ENCODE data around the gene CPAMD8.

The CPAMD8 gene

DNA sequence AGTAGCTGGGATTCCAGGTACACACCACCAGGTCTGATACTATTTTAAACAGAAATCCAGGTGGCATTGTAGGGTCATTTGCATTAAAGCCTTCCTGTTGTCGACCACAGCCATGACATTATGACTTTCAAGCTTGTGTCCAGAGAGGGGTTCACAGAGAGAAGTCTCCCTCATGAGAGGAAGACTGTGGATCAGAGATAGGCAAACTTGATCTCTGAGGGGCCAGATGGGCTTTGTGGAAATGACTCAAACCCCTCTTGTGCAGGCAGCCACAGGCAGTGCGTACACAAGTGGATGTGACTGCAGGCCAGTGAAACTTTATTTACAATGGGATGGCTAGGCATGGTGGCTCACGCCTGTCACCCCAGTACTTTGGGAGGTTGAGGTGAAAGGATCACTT is 165.6 kb downstream of the CPAMD8 start:
- peaks cover 10 to 76% (median 59%) of the 10 kb centered on the region in 5 donors for H3K36me3 ChIP-seq (ENCODE audit: control insufficient read depth in 5 of 5, insufficient read depth in 5 of 5, low read length in 5 of 5)
- no peaks in the 10 kb centered on the region for H3K27me3 ChIP-seq (ENCODE audit: control insufficient read depth in 5 of 5, insufficient read depth in 4 of 5, low read length in 5 of 5)
- no peak overlapping the region for H3K4me3 ChIP-seq (ENCODE audit: low read depth in 1 of 5, low read length in 5 of 5)

DNA sequence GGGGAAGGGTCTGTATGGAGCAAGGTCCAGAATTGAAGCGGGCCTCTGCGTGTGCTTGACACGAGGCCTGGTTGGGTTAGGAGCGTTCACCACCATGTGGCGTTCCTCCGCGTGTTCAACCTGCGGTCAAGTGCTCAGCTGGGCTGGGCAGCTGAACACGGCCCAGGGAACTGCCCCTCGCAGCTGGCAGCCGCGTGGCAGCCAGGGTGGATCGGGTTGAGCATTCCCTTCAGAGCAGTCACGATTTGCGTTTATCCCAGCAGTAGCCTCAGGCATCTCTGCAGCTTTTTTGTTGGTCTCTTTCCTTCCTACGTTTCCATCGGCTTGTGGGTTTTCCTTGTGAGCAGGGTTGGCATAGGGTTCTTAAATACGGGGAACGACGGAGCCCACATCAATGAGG is 166.5 kb downstream of the CPAMD8 start:
- H3K9me3 ChIP-seq (ENCODE audit: control insufficient read depth in 5 of 5, low read length in 5 of 5) = no peaks in the 10 kb centered on the region
- no peak overlapping the region for H3K9ac ChIP-seq (ENCODE audit: low read length in 5 of 5)
- H3K27ac ChIP-seq (ENCODE audit: low read depth, low read length) = no peak overlapping the region
- peaks cover 0 to 3% (median 0%) of the 10 kb centered on the region in 5 donors for H3K4me1 ChIP-seq (ENCODE audit: control insufficient read depth in 5 of 5, insufficient read depth in 5 of 5, low read length in 5 of 5)
- H3K27me3 ChIP-seq (ENCODE audit: control insufficient read depth in 5 of 5, insufficient read depth in 4 of 5, low read length in 5 of 5) = no peaks in the 10 kb centered on the region
- H3K4me3 ChIP-seq (ENCODE audit: low read depth in 1 of 5, low read length in 5 of 5) = no peak overlapping the region
- H3K36me3 ChIP-seq (ENCODE audit: control insufficient read depth in 5 of 5, insufficient read depth in 5 of 5, low read length in 5 of 5) = peaks cover 7 to 75% (median 56%) of the 10 kb centered on the region in 5 donors

More for the DNA sequence above, 165.6 kb downstream of the CPAMD8 start:
- H3K9me3 ChIP-seq (ENCODE audit: control insufficient read depth in 5 of 5, low read length in 5 of 5) = no peaks in the 10 kb centered on the region
- H3K9ac ChIP-seq (ENCODE audit: low read length in 5 of 5) = no peak overlapping the region
- peaks cover 0 to 3% (median 0%) of the 10 kb centered on the region in 5 donors for H3K4me1 ChIP-seq (ENCODE audit: control insufficient read depth in 5 of 5, insufficient read depth in 5 of 5, low read length in 5 of 5)
- no peak overlapping the region for H3K27ac ChIP-seq (ENCODE audit: low read depth, low read length)

DNA sequence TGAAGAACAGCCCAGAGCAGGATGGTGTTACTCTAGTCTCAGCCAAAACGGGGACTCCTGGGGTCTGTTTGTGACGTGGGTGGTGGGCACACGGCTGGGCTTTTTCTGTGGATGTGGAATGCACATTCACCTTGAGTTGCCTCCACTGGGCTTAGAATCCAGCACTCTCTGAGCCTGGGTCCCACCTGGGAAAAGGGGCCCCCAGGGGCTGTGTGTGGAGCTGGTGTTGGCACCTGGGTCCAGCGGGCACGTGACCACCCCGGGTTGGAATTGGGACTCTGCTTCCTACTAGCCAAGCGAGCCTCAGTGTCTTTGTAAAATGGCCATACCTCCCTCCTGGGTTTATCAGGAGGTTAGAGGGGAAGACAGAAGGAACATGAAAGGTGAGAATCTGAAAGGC is 167.0 kb downstream of the CPAMD8 start:
- Histone ChIP-seq H3K4me3 (ENCODE audit: low read depth in 1 of 5, low read length in 5 of 5) (no peak overlapping the region), H3K36me3 (ENCODE audit: control insufficient read depth in 5 of 5, insufficient read depth in 5 of 5, low read length in 5 of 5) (peaks cover 10 to 77% (median 59%) of the 10 kb centered on the region in 5 donors), H3K27me3 (ENCODE audit: control insufficient read depth in 5 of 5, insufficient read depth in 4 of 5, low read length in 5 of 5) (no peaks in the 10 kb centered on the region), H3K27ac (ENCODE audit: low read depth, low read length) (no peak overlapping the region), H3K9ac (ENCODE audit: low read length in 5 of 5) (no peak overlapping the region), H3K4me1 (ENCODE audit: control insufficient read depth in 5 of 5, insufficient read depth in 5 of 5, low read length in 5 of 5) (peaks cover 0 to 3% (median 0%) of the 10 kb centered on the region in 5 donors), H3K9me3 (ENCODE audit: control insufficient read depth in 5 of 5, low read length in 5 of 5) (no peaks in the 10 kb centered on the region)

DNA sequence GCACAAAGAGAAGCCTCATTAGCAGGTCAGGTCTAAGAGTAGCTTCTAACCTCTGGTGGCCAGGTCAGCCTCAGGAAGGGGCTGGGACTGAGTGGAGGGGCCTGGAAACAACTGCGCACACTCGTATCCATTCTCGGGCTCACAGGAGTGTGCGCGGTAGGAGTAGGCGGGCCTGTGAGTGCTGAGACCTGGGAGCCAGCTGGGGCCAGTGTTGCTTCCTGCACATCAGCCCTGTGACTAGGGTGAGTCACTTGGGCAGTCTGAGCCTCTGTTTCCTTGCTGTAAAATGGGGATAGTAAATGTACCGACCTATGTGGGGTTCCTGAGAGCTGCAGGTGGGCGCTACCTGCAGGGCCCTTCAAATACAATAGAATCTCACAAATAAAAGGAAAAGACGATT is 170.5 kb downstream of the CPAMD8 start:
- H3K4me1 ChIP-seq (ENCODE audit: control insufficient read depth in 5 of 5, insufficient read depth in 5 of 5, low read length in 5 of 5) = peaks cover 0 to 3% (median 0%) of the 10 kb centered on the region in 5 donors
- no peaks in the 10 kb centered on the region for H3K27me3 ChIP-seq (ENCODE audit: control insufficient read depth in 5 of 5, insufficient read depth in 4 of 5, low read length in 5 of 5)
- H3K4me3 ChIP-seq (ENCODE audit: low read depth in 1 of 5, low read length in 5 of 5) = no peak overlapping the region
- H3K27ac ChIP-seq (ENCODE audit: low read depth, low read length) = no peak overlapping the region
- no peak overlapping the region for H3K9ac ChIP-seq (ENCODE audit: low read length in 5 of 5)
- H3K36me3 ChIP-seq (ENCODE audit: control insufficient read depth in 5 of 5, insufficient read depth in 5 of 5, low read length in 5 of 5) = peaks cover 8 to 84% (median 65%) of the 10 kb centered on the region in 5 donors
- no peaks in the 10 kb centered on the region for H3K9me3 ChIP-seq (ENCODE audit: control insufficient read depth in 5 of 5, low read length in 5 of 5)

DNA sequence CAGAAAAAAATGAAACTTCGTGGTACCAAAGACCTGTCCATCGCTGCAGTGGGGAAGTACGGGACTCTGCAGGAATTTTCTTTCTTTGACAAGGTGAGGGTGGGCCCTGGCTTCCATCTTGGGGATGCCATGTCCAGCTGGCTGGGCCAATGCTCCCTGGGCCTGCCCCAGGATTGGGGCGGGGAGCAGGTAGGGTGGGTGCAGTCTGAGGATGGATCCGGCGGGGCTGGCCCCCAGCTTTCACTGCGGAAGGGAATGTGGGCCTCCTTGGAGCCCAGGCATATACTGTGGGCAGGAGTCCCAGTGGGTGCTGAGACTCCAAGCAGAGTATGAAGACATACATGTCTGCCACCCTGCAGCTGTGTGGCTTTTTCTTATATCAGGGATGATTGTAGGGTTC is 173.5 kb downstream of the CPAMD8 start:
- no peak overlapping the region for H3K4me3 ChIP-seq (ENCODE audit: low read depth in 1 of 5, low read length in 5 of 5)
- H3K9me3 ChIP-seq (ENCODE audit: control insufficient read depth in 5 of 5, low read length in 5 of 5) = no peaks in the 10 kb centered on the region
- H3K27ac ChIP-seq (ENCODE audit: low read depth, low read length) = no peak overlapping the region
- peaks cover 8 to 92% (median 74%) of the 10 kb centered on the region in 5 donors for H3K36me3 ChIP-seq (ENCODE audit: control insufficient read depth in 5 of 5, insufficient read depth in 5 of 5, low read length in 5 of 5)
- no peaks in the 10 kb centered on the region for H3K27me3 ChIP-seq (ENCODE audit: control insufficient read depth in 5 of 5, insufficient read depth in 4 of 5, low read length in 5 of 5)
- no peak overlapping the region for H3K9ac ChIP-seq (ENCODE audit: low read length in 5 of 5)
- H3K4me1 ChIP-seq (ENCODE audit: control insufficient read depth in 5 of 5, insufficient read depth in 5 of 5, low read length in 5 of 5) = peaks cover 0 to 6% (median under 1%) of the 10 kb centered on the region in 5 donors

DNA sequence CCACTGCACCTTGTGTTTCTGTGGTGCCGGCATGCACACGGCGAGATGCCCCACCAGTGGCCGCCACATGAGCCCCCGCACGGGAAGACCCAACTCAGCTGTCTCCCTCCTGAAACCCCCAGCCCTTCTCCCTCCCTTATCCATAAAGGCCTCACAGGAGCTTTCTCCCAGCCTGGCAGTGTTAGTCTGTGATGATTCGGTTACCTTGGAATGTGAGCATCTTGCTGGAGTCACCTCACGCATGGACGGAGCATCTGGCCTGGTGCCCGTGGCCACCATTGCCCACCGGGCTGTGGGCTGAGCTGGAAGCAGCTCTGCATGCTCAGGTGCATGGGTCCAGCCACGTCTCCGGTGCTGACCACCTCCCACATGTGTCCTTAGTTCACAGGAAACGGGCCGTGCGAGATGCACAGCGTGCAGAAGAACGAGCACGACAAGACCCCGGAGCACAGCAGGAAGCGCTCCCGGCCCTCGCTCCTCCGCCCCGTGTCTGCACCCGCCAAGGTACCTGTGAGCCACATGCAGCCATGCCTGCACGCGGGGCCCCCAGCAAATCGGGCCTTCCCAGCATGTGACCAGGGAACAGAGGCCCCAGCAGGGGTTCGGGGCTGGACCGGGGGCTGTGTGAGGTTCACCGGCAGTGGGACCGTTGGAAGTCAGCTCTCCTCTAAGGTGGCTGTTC is 175.4 kb downstream of the CPAMD8 start:
- H3K36me3 ChIP-seq (ENCODE audit: control insufficient read depth in 5 of 5, insufficient read depth in 5 of 5, low read length in 5 of 5) = peaks cover 8 to 97% (median 87%) of the 10 kb centered on the region in 5 donors
- H3K9ac ChIP-seq (ENCODE audit: low read length in 5 of 5) = no peak overlapping the region
- no peak overlapping the region for H3K27ac ChIP-seq (ENCODE audit: low read depth, low read length)
- H3K27me3 ChIP-seq (ENCODE audit: control insufficient read depth in 5 of 5, insufficient read depth in 4 of 5, low read length in 5 of 5) = no peaks in the 10 kb centered on the region
- no peak overlapping the region for H3K4me3 ChIP-seq (ENCODE audit: low read depth in 1 of 5, low read length in 5 of 5)
- H3K4me1 ChIP-seq (ENCODE audit: control insufficient read depth in 5 of 5, insufficient read depth in 5 of 5, low read length in 5 of 5) = peaks cover 0 to 11% (median 5%) of the 10 kb centered on the region in 5 donors
- H3K9me3 ChIP-seq (ENCODE audit: control insufficient read depth in 5 of 5, low read length in 5 of 5) = no peaks in the 10 kb centered on the region

DNA sequence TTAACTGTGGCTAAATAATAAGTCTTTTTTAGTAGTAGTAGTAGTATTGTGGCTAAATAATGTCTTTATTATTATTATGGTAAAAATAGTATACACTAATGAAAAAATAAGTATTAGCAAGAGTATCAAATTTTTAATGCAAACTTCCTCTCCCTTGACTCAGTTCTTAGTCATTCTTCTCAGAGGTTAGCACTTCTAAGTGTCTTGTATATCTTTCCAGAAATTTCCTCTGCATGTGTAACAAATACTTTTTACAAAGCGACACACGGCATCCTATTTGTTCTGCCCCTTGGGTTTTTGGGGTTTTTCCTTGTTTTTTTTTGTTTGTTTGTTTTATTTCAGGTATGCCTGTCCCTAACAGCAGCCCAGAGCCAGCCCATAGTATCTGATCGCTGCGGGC is 176.5 kb downstream of the CPAMD8 start:
- no peak overlapping the region for H3K27ac ChIP-seq (ENCODE audit: low read depth, low read length)
- no peak overlapping the region for H3K9ac ChIP-seq (ENCODE audit: low read length in 5 of 5)
- H3K4me1 ChIP-seq (ENCODE audit: control insufficient read depth in 5 of 5, insufficient read depth in 5 of 5, low read length in 5 of 5) = peaks cover 0 to 11% (median 5%) of the 10 kb centered on the region in 5 donors
- no peak overlapping the region for H3K4me3 ChIP-seq (ENCODE audit: low read depth in 1 of 5, low read length in 5 of 5)
- no peaks in the 10 kb centered on the region for H3K27me3 ChIP-seq (ENCODE audit: control insufficient read depth in 5 of 5, insufficient read depth in 4 of 5, low read length in 5 of 5)
- H3K9me3 ChIP-seq (ENCODE audit: control insufficient read depth in 5 of 5, low read length in 5 of 5) = no peaks in the 10 kb centered on the region
- peaks cover 8 to 99% (median 88%) of the 10 kb centered on the region in 5 donors for H3K36me3 ChIP-seq (ENCODE audit: control insufficient read depth in 5 of 5, insufficient read depth in 5 of 5, low read length in 5 of 5)

DNA sequence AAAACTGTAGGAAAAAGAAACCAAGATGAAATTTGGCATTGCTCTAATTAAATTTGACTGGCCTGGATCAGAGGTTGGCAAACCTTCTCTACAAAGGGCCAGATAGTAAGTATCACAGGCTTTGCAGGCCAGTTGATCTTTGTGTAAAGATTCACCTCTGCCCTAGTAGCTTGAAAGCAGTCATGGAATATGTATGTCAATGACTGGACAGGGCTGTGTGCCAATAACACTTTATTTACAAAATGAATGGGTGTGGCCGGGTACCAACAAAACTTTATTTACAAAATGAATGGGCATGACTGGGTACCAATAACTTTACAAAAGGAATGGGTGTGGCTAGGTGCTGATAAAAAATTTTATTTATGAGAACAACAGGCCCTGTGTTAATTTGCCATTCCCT is 177.4 kb downstream of the CPAMD8 start:
- Histone ChIP-seq H3K27me3 (ENCODE audit: control insufficient read depth in 5 of 5, insufficient read depth in 4 of 5, low read length in 5 of 5) (no peaks in the 10 kb centered on the region), H3K27ac (ENCODE audit: low read depth, low read length) (no peak overlapping the region), H3K4me1 (ENCODE audit: control insufficient read depth in 5 of 5, insufficient read depth in 5 of 5, low read length in 5 of 5) (peaks cover 0 to 11% (median 5%) of the 10 kb centered on the region in 5 donors), H3K4me3 (ENCODE audit: low read depth in 1 of 5, low read length in 5 of 5) (no peak overlapping the region), H3K9me3 (ENCODE audit: control insufficient read depth in 5 of 5, low read length in 5 of 5) (no peaks in the 10 kb centered on the region), H3K9ac (ENCODE audit: low read length in 5 of 5) (no peak overlapping the region), H3K36me3 (ENCODE audit: control insufficient read depth in 5 of 5, insufficient read depth in 5 of 5, low read length in 5 of 5) (peaks cover 3 to 99% (median 88%) of the 10 kb centered on the region in 5 donors)

DNA sequence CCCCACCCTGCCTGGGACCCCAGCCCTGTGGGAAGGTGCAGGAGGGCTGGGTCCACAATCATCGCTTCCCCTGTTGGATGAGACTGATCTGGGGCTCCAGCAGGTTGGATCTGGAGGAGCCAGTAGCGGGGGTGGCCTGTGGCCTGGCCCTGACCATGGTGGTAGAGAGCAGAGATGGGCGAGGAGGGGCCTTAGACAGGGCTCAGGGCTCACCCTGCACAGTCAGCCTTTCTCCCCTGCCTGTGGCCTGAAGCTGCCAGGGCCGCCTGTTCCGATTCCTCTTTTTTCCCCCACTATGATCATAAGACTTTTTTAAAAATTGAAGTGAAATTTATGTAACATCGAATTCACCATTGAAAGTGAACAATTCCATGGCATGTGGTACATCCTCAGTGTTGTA is 179.2 kb downstream of the CPAMD8 start:
- Histone ChIP-seq H3K9me3 (ENCODE audit: control insufficient read depth in 5 of 5, low read length in 5 of 5) (no peaks in the 10 kb centered on the region), H3K27ac (ENCODE audit: low read depth, low read length) (no peak overlapping the region), H3K4me1 (ENCODE audit: control insufficient read depth in 5 of 5, insufficient read depth in 5 of 5, low read length in 5 of 5) (peaks cover 0 to 11% (median 5%) of the 10 kb centered on the region in 5 donors), H3K4me3 (ENCODE audit: low read depth in 1 of 5, low read length in 5 of 5) (no peak overlapping the region), H3K36me3 (ENCODE audit: control insufficient read depth in 5 of 5, insufficient read depth in 5 of 5, low read length in 5 of 5) (peaks cover 3 to 99% (median 86%) of the 10 kb centered on the region in 5 donors), H3K9ac (ENCODE audit: low read length in 5 of 5) (no peak overlapping the region), H3K27me3 (ENCODE audit: control insufficient read depth in 5 of 5, insufficient read depth in 4 of 5, low read length in 5 of 5) (no peaks in the 10 kb centered on the region)

DNA sequence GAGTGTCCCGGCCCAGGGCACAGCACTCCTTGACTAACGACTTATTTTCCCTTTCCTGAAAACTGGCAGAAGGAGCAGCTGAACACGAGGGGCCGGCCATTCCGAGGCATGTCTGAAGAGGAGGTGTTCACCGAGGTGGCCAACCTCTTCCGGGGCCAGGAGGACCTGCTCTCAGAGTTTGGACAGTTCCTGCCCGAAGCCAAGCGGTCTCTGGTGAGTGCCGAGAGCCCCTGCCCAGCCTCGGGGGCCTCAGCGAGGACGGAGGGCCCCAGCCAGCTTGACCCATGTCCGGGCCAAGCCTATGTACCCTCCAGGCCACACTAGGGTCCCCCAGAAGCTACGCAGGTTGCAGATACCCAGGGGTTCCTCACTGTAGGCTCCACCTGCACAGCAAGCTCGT is 179.7 kb downstream of the CPAMD8 start:
- no peak overlapping the region for H3K9ac ChIP-seq (ENCODE audit: low read length in 5 of 5)
- H3K4me3 ChIP-seq (ENCODE audit: low read depth in 1 of 5, low read length in 5 of 5) = no peak overlapping the region
- H3K36me3 ChIP-seq (ENCODE audit: control insufficient read depth in 5 of 5, insufficient read depth in 5 of 5, low read length in 5 of 5) = peaks cover 3 to 99% (median 84%) of the 10 kb centered on the region in 5 donors
- H3K9me3 ChIP-seq (ENCODE audit: control insufficient read depth in 5 of 5, low read length in 5 of 5) = no peaks in the 10 kb centered on the region
- H3K27me3 ChIP-seq (ENCODE audit: control insufficient read depth in 5 of 5, insufficient read depth in 4 of 5, low read length in 5 of 5) = no peaks in the 10 kb centered on the region
- no peak overlapping the region for H3K27ac ChIP-seq (ENCODE audit: low read depth, low read length)
- peaks cover 0 to 11% (median 5%) of the 10 kb centered on the region in 5 donors for H3K4me1 ChIP-seq (ENCODE audit: control insufficient read depth in 5 of 5, insufficient read depth in 5 of 5, low read length in 5 of 5)

All from subcutaneous abdominal adipose tissue (tissue), 5 donors.